Calu3 (cell line): ENCODE data around the gene SCP2. TPM values are rescaled to one million over a fixed set of nuclear protein-coding genes. Genes with fewer than 3 reads are reported as not detected.

ENCODE experiments used
- BruUV-seq: library from RNA; stranded (reverse); fragments of 400-500 nt; replicated peaks from 2 replicates; lab custom pipeline; 2021; lab: Mats Ljungman, UMichigan
- CTCF ChIA-PET: fragments of 300-600 bp; sonication (Branson Sonifier 250); formaldehyde crosslinking; loops from one replicate; lab custom pipeline; 2022; ENCODE audit warnings: antibody characterized with exemption; lab: Charles Lee
- DNase-seq: peaks from one replicate; pipeline ENCODE4 v3.0.0; 2022
- H3K27ac Mint-ChIP-seq: one replicate; pipeline ENCODE4 v1.8.0; 2022; ENCODE audit warnings: mixed read lengths; ENCODE audit not compliant: unreplicated experiment
- H3K27me3 Mint-ChIP-seq: one replicate; pipeline ENCODE4 v1.8.0; 2022; ENCODE audit warnings: mixed read lengths; ENCODE audit not compliant: unreplicated experiment
- H3K36me3 Mint-ChIP-seq: one replicate; pipeline ENCODE4 v1.8.0; 2022; ENCODE audit warnings: mild to moderate bottlenecking, moderate library complexity, mixed read lengths; ENCODE audit not compliant: insufficient read depth, unreplicated experiment
- H3K4me1 Mint-ChIP-seq: one replicate; pipeline ENCODE4 v1.8.0; 2022; ENCODE audit warnings: mild to moderate bottlenecking, low read depth, mixed read lengths; ENCODE audit not compliant: unreplicated experiment
- H3K4me3 Mint-ChIP-seq: one replicate; pipeline ENCODE4 v1.8.0; 2022; ENCODE audit warnings: mild to moderate bottlenecking, low read depth, moderate library complexity, mixed read lengths; ENCODE audit not compliant: unreplicated experiment
- H3K9me3 Mint-ChIP-seq: one replicate; pipeline ENCODE4 v1.8.0; 2022; ENCODE audit warnings: low read depth, mixed read lengths; ENCODE audit not compliant: unreplicated experiment
- intact Hi-C: fragments of 100-400 bp; cut with micrococcal nuclease; formaldehyde crosslinking; loops from one replicate; pipeline ENCODE4 v1.10.0; 2022; ENCODE audit not compliant: unreplicated experiment
- total RNA-seq: library from RNA; stranded (reverse); gene quantifications from 2 replicates; pipeline ENCODE4 v1.2.3, GENCODE V29; 2022
- TF ChIP-seq, protein P1 (sequence below): fragments of 200-600 bp; IDR thresholded peaks from one replicate; pipeline ENCODE4 v1.8.0; 2022; ENCODE audit warnings: antibody characterized with exemption; ENCODE audit not compliant: unreplicated experiment

Gene SCP2
- total RNA-seq, 1 experiment from 2014 or later = 91.1 TPM

DNA sequence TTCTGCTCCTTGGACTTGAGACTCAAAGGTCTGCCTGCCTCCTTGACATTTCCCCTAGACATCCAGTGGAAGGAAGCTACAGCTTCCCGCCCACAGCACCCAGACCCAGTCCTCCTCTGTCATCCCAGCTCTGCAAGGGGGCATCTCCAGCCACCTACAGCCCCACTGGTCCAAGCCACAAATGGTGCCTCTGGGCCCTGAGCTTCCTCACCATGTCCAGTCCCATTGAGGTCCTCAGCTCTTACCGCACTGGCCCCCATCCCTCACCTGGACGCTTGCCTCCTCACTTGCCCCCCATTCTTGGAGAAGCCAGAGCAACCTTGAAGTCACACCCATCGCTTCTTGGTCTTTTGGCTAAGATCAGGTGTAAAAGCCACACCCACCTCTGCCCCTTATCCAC, 148.1 kb downstream of the SCP2 start:
- no peaks in the 10 kb centered on the region for H3K9me3 Mint-ChIP-seq
- CTCF ChIA-PET = interaction anchor here (1.6 kb wide), 1 partner anchor 21 kb away, joined by 3 read pairs; no protein-coding TSS in a partner anchor
- TF ChIP-seq, protein P1, sequence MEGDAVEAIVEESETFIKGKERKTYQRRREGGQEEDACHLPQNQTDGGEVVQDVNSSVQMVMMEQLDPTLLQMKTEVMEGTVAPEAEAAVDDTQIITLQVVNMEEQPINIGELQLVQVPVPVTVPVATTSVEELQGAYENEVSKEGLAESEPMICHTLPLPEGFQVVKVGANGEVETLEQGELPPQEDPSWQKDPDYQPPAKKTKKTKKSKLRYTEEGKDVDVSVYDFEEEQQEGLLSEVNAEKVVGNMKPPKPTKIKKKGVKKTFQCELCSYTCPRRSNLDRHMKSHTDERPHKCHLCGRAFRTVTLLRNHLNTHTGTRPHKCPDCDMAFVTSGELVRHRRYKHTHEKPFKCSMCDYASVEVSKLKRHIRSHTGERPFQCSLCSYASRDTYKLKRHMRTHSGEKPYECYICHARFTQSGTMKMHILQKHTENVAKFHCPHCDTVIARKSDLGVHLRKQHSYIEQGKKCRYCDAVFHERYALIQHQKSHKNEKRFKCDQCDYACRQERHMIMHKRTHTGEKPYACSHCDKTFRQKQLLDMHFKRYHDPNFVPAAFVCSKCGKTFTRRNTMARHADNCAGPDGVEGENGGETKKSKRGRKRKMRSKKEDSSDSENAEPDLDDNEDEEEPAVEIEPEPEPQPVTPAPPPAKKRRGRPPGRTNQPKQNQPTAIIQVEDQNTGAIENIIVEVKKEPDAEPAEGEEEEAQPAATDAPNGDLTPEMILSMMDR = no peak
- H3K27ac Mint-ChIP-seq = no peak overlapping the region
- no peak for DNase-seq
- no TSS peak for BruUV-seq
- H3K36me3 Mint-ChIP-seq = no peaks in the 10 kb centered on the region
- H3K27me3 Mint-ChIP-seq = no peaks in the 10 kb centered on the region
- H3K4me1 Mint-ChIP-seq = no peaks in the 10 kb centered on the region
- intact Hi-C loops = no loop called here
- H3K4me3 Mint-ChIP-seq = no peak overlapping the region

DNA sequence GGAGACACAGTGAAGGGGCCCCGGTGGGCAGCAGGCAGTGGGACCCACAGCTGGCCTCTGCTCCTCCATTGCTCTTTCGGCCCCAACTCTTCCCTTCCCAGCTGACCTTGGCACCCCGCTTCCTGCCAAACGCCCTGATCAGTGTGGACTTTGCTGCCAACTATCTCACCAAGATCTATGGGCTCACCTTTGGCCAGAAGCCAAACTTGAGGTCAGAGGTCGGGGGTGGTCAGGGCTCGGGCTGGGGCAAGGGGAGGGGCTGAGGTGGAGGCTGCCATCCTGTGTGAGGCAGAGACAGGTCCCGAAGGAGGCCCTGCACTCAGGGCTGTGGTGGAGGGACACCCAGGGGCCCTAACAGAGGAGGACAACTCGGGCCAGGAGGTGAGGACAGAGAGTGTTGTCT, 148.7 kb downstream of the SCP2 start:
- no TSS peak for BruUV-seq
- H3K27me3 Mint-ChIP-seq = no peaks in the 10 kb centered on the region
- intact Hi-C loops = no loop called here
- TF ChIP-seq, protein P1 = no peak
- no peaks in the 10 kb centered on the region for H3K36me3 Mint-ChIP-seq
- H3K9me3 Mint-ChIP-seq = no peaks in the 10 kb centered on the region
- H3K27ac Mint-ChIP-seq = no peak overlapping the region
- no peaks in the 10 kb centered on the region for H3K4me1 Mint-ChIP-seq
- CTCF ChIA-PET = interaction anchor here (1.6 kb wide), 1 partner anchor 22 kb away, joined by 3 read pairs; no protein-coding TSS in a partner anchor
- H3K4me3 Mint-ChIP-seq = no peak overlapping the region
- no peak for DNase-seq

DNA sequence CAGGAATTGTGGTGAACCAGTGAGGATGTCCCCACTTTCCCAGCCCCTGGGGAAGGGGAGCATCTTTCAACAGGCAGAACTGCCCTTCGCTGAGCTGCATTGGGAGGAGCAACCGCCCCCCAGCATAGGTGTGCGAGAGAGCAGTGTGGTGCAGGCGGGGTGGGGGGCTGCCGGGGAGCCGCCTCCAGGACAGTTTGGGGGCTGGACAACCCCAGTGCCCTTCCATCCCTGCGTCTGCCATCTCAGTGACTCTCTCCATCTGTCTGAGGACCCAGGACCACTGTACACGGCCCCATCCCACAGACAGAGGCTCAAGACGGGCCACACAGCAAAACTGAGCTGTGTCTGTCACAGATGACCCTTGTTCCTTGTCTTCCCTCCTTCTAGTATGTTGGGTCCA, 149.1 kb downstream of the SCP2 start:
- Mint-ChIP-seq H3K4me1 (no peaks in the 10 kb centered on the region), H3K27me3 (no peaks in the 10 kb centered on the region), H3K27ac (no peak overlapping the region), H3K4me3 (no peak overlapping the region), H3K9me3 (no peaks in the 10 kb centered on the region), H3K36me3 (no peaks in the 10 kb centered on the region)
- DNase-seq = no peak
- no TSS peak for BruUV-seq
- TF ChIP-seq, protein P1 = no peak
- CTCF ChIA-PET = interaction anchor here (1.6 kb wide), 1 partner anchor 22 kb away, joined by 3 read pairs; no protein-coding TSS in a partner anchor
- intact Hi-C loops = no loop called here

DNA sequence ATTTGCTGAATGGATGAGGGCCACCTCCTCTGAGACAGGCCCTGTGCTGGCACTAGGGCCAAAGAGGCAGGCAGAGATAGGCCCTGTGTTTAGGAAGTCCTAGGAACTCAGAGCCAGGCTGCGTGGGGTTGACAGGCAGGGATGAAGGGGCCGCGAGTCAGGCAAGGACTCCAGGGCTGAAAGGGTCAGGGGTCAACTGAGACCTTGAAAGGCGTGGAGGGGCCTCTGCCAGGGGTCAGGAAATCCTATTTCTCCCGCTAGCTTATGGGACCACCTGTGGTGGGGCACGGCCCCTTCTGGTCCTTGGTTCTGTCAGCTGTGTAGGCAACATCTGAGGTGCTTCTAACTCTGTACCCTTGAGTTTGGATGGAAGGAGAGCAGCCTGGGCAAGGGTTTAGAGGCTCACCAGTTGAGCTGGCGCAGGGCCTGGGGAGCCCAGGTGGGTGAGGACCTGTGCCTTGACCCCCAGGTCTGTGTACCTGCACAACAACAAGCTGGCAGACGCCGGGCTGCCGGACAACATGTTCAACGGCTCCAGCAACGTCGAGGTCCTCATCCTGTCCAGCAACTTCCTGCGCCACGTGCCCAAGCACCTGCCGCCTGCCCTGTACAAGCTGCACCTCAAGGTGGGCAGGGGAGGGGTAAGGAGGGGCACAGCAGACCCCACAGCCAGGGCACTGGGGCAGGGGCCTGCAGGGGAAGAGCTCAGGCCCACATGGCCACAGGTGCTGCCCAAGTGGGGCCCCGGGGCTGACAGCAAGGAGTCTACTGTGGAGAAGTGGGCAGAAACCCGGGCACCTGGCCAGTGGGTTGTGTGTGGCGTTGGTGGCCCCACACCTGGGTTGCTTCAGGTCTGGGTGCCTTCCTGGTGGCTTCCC, 149.9 kb downstream of the SCP2 start:
- intact Hi-C loops = no loop called here
- Mint-ChIP-seq H3K9me3 (no peaks in the 10 kb centered on the region), H3K27me3 (no peaks in the 10 kb centered on the region), H3K36me3 (no peaks in the 10 kb centered on the region), H3K4me3 (no peak overlapping the region), H3K27ac (no peak overlapping the region), H3K4me1 (no peaks in the 10 kb centered on the region)
- CTCF ChIA-PET = interaction anchor here (1.6 kb wide), 1 partner anchor 23 kb away, joined by 3 read pairs; no protein-coding TSS in a partner anchor
- BruUV-seq = no TSS peak
- no peak for DNase-seq
- TF ChIP-seq, protein P1 = no peak
